HEK293T (cell line): ENCODE measurements around the gene RAB15.

Source experiments
- CTCF ChIA-PET: fragments of 350-600 bp; formaldehyde crosslinking; extraction: SDS; loops from one replicate; lab custom pipeline; 2021; ENCODE audit warnings: antibody characterized with exemption, inconsistent platforms; lab: Yijun Ruan, JAX
- POLR2A ChIA-PET: fragments of 350-600 bp; formaldehyde crosslinking; extraction: SDS; loops from one replicate; lab custom pipeline; 2020; ENCODE audit warnings: antibody characterized with exemption, inconsistent platforms; lab: Yijun Ruan, JAX
- DNase-seq: peaks from one replicate; pipeline ENCODE4 v3.0.0; 2012; ENCODE audit warnings: mixed read lengths; ENCODE audit errors: extremely low spot score
- ARNT ChIP-seq: fragments of 450-650 bp; IDR thresholded peaks from 2 replicates; pipeline ENCODE4 v1.6.1; 2017; ENCODE audit warnings: mild to moderate bottlenecking
- BHLHE40 ChIP-seq: fragments of 450-650 bp; IDR thresholded peaks from 2 replicates; pipeline ENCODE4 v1.6.1; 2016; ENCODE audit warnings: mild to moderate bottlenecking, moderate library complexity, borderline replicate concordance
- CTBP1 ChIP-seq: fragments of 450-650 bp; IDR thresholded peaks from 2 replicates; pipeline ENCODE4 v1.6.1; 2016; ENCODE audit warnings: borderline replicate concordance
- ELF4 ChIP-seq: fragments of 450-650 bp; IDR thresholded peaks from 2 replicates; pipeline ENCODE4 v1.6.1; 2017; ENCODE audit warnings: antibody characterized with exemption
- FOXA1 ChIP-seq: fragments of 450-650 bp; IDR thresholded peaks from 2 replicates; pipeline ENCODE4 v1.6.1; 2016; ENCODE audit warnings: mild to moderate bottlenecking
- FOXK2 ChIP-seq: fragments of 450-650 bp; IDR thresholded peaks from 2 replicates; pipeline ENCODE4 v1.6.1; 2016; ENCODE audit warnings: mild to moderate bottlenecking
- FOXM1 ChIP-seq: fragments of 450-650 bp; IDR thresholded peaks from 2 replicates; pipeline ENCODE4 v1.6.1; 2017; ENCODE audit warnings: mild to moderate bottlenecking, borderline replicate concordance
- HDGF ChIP-seq: fragments of 450-650 bp; IDR thresholded peaks from 2 replicates; pipeline ENCODE4 v1.6.1; 2017; ENCODE audit warnings: antibody characterized with exemption, borderline replicate concordance
- L3MBTL2 ChIP-seq: fragments of 450-650 bp; conservative IDR thresholded peaks from 2 replicates; pipeline ENCODE4 v1.6.1; 2016; ENCODE audit warnings: mild to moderate bottlenecking
- LEF1 ChIP-seq: fragments of 450-650 bp; IDR thresholded peaks from 2 replicates; pipeline ENCODE4 v1.6.1; 2017; ENCODE audit warnings: mild to moderate bottlenecking, borderline replicate concordance
- NFRKB ChIP-seq: fragments of 450-650 bp; IDR thresholded peaks from 2 replicates; pipeline ENCODE4 v1.6.1; 2016; ENCODE audit warnings: mild to moderate bottlenecking, moderate library complexity
- PKNOX1 ChIP-seq: fragments of 450-650 bp; IDR thresholded peaks from 2 replicates; pipeline ENCODE4 v1.6.1; 2016
- SP1 ChIP-seq: fragments of 450-650 bp; IDR thresholded peaks from 2 replicates; pipeline ENCODE4 v1.6.1; 2017
- SUZ12 ChIP-seq: fragments of 450-650 bp; IDR thresholded peaks from 2 replicates; pipeline ENCODE4 v1.6.1; 2016; ENCODE audit warnings: mild to moderate bottlenecking
- TARDBP ChIP-seq: fragments of 450-650 bp; IDR thresholded peaks from 2 replicates; pipeline ENCODE4 v1.6.1; 2016
- ZNF384 ChIP-seq: fragments of 450-650 bp; IDR thresholded peaks from 2 replicates; pipeline ENCODE4 v1.6.1; 2016

Gene RAB15

GRCh38 chr14:65010211-65010931, 38.2 kb upstream of the RAB15 start:
- ChIA-PET CTCF (interaction anchor here (0.6 to 1.4 kb wide), 2 partner anchors 10 to 506 kb away, joined by 3 to 6 read pairs; partner anchors contain the start of gene ZBTB1), POLR2A (no interaction called here)
- TF ChIP-seq CTBP1 = no peak
- TF ChIP-seq NFRKB = no peak
- TF ChIP-seq SP1 = no peak
- TF ChIP-seq ELF4 = no peak
- no peak for TF ChIP-seq TARDBP
- DNase-seq = no peak

GRCh38 chr14:65007202-65007601, 35.1 kb upstream of the RAB15 start:
- POLR2A ChIA-PET = interaction anchor here (1.4 to 3.9 kb wide), 2 partner anchors 13 to 20 kb away, joined by 4 to 20 read pairs; partner anchors contain the start of gene FNTB
- DNase-seq = no peak
- TF ChIP-seq FOXK2 (no peak), LEF1 (no peak), SUZ12 (no peak), FOXA1 (no peak), HDGF (no peak), TARDBP (no peak), CTBP1 (no peak), SP1 (no peak), FOXM1 (no peak), ZNF384 (no peak), ELF4 (no peak), L3MBTL2 (no peak), BHLHE40 (no peak), PKNOX1 (no peak), NFRKB (no peak), ARNT (no peak)
- CTCF ChIA-PET = interaction anchor here (1.0 to 1.9 kb wide), 3 partner anchors 11 to 20 kb away, joined by 3 to 10 read pairs (median 5); partner anchors contain the start of gene FNTB

GRCh38 chr14:65006261-65006721, 34.2 kb upstream of the RAB15 start:
- TF ChIP-seq FOXA1 = no peak
- TF ChIP-seq PKNOX1 = no peak
- TF ChIP-seq HDGF = no peak
- TF ChIP-seq ELF4 = no peak
- TF ChIP-seq TARDBP = no peak
- no peak for TF ChIP-seq SP1
- no peak for TF ChIP-seq CTBP1
- no peak for TF ChIP-seq FOXM1
- TF ChIP-seq ZNF384 = no peak
- no peak for TF ChIP-seq LEF1
- TF ChIP-seq L3MBTL2 = no peak
- TF ChIP-seq ARNT = no peak
- no peak for TF ChIP-seq SUZ12
- no peak for TF ChIP-seq BHLHE40
- no peak for TF ChIP-seq FOXK2
- no peak for TF ChIP-seq NFRKB
- CTCF ChIA-PET = interaction anchor here (1.0 to 1.9 kb wide), 3 partner anchors 11 to 20 kb away, joined by 3 to 10 read pairs (median 4); partner anchors contain the start of gene FNTB
- DNase-seq = no peak
- POLR2A ChIA-PET = interaction anchor here (1.4 to 3.9 kb wide), 2 partner anchors 14 to 20 kb away, joined by 4 to 20 read pairs; partner anchors contain the start of gene FNTB

GRCh38 chr14:65003394-65003793, 31.3 kb upstream of the RAB15 start:
- POLR2A ChIA-PET = interaction anchor here (3.9 kb wide), 1 partner anchor 17 kb away, joined by 20 read pairs; the partner anchor contains the start of gene FNTB
- no peak for TF ChIP-seq PKNOX1
- no peak for TF ChIP-seq TARDBP
- TF ChIP-seq FOXM1 = no peak
- no peak for TF ChIP-seq ELF4
- no peak for TF ChIP-seq BHLHE40
- no peak for TF ChIP-seq ZNF384
- TF ChIP-seq ARNT = no peak
- TF ChIP-seq LEF1 = no peak
- TF ChIP-seq L3MBTL2 = no peak
- no peak for TF ChIP-seq FOXA1
- no peak for TF ChIP-seq HDGF
- no peak for TF ChIP-seq SP1
- no peak for TF ChIP-seq FOXK2
- TF ChIP-seq NFRKB = no peak
- no peak for DNase-seq
- CTCF ChIA-PET = interaction anchor here (2.2 kb wide), 1 partner anchor 16 kb away, joined by 11 read pairs; no protein-coding TSS in a partner anchor

- TF ChIP-seq SUZ12 (no peak), FOXK2 (no peak), ARNT (no peak), FOXA1 (no peak), BHLHE40 (no peak), NFRKB (no peak), CTBP1 (no peak), ZNF384 (no peak), ELF4 (no peak), HDGF (no peak)
- POLR2A ChIA-PET = no interaction called here
Measured at GRCh38 chr14:65002586-65003210, 30.6 kb upstream of the RAB15 start.

More at GRCh38 chr14:65002586-65003210, 30.6 kb upstream of the RAB15 start:
- DNase-seq = no peak
- CTCF ChIA-PET = interaction anchor here (2.2 kb wide), 1 partner anchor 17 kb away, joined by 11 read pairs; no protein-coding TSS in a partner anchor
